ENCODE measurements around the gene PUS7L.
"Not testable (repeated sequence)": the region's sequence is repeated elsewhere in the genome, so short reads cannot be mapped to it uniquely, and the experiment has no call there.

GRCh38 chr12:43685491-43685890 lies 73.1 kb downstream of the PUS7L start:
- TF ChIP-seq CTCF (IDR thresholded peaks at IDR 0.05; ENCODE audit: low read depth, low read length, poor library complexity, severe bottlenecking); EZH2phosphoT487 (IDR thresholded peaks at IDR 0.05; ENCODE audit: borderline replicate concordance, low read length): not testable (repeated sequence)
